ENCODE data around the gene PTPRM. TPM values are rescaled to one million over a fixed set of nuclear protein-coding genes. Genes with fewer than 3 reads are reported as not detected.
A peak's percentile ranks its signal among the peaks of the same experiment; 100 is the strongest.

Gene PTPRM
- polyA plus RNA-seq, 4 donors: 82.9 to 104 (median 97.8) TPM

DNA sequence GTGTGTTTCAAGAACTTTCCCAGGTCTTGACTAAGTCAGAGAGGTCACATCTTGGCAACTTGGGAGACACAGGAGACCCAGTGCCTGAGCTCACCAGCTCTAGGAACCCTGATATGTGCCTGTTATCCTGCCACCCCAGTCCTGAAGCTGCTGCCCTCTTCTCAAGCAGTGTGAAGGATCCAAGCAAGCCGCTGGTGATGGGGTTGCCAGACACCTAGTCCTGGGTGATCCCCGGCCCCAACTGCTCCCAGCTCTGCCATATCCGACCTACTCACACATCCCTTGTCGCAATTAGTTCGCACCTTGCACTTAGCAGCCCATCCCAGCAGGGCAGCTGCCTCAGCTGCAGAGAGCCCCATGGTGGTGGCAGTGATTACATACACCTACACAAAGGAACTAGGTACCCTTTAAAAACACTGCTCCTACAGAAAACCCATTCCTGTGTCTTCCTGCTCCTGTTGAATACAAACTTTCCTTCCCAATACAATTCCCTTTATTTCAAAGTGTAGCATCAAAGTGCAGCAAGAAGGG lies 794.9 kb downstream of the PTPRM start:
- DNase-seq (ENCODE audit: low read depth in 4 of 4, low spot score in 3 of 4): no peak

DNA sequence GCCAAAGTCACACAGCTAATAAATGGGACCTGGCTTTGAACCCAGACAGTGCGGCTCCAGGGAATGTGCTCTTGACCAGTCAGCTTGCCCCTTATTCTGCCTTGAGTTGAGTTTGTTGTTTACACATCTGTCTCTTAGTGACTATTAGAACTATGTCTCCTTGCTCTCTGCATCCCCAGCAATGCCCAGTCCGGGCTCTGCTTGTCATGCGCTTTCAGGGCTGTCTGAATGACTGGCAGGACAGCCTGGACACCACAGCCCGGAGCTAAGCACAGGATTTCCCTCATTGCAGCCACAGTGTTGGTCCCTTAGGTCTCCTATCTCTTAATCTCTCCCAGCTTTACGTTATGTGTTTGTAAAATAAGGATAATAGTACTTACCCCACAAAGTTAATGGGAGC lies 795.7 kb downstream of the PTPRM start:
- no peak for DNase-seq (ENCODE audit: low read depth in 4 of 4, low spot score in 3 of 4)

DNA sequence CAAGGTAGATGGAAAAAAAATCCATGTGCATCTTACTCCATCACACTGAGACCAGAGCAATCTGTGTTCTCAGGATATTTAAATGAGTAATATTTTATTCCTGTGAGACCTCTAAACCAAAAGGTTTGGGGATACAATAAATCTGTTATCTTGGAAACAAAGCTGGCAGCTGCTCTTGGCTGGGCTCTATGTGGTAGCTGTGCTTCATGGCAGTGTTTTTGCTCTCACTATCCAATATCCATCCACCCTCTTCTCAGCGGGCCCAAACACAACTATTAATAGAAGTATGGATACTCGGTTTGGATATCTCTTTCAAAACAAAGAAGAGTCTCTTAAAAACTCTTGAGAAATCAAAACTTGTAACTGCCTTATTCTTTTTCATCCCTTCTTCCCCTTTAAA lies 797.3 kb downstream of the PTPRM start:
- no peak for DNase-seq (ENCODE audit: low read depth in 4 of 4, low spot score in 3 of 4)

DNA sequence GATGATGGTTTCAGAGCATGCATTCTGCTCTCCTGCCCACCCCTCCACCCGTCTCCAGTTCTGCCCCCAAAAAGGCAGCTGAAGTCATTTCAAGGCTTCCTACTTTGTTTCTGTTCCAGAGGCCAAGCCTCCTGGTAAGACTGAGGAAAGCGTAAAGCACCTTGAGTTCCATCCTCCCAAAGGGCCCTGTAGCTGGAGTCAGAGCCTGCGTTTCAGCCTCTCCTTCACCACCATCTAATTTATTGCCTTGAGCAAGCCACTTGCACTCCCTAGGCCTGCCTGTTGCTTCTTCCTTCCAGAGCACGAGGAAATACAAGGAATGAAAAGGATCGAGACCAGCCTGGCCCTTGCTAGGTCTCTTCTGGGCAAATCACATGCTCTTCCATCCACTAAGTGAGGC lies 797.9 kb downstream of the PTPRM start:
- no peak for DNase-seq (ENCODE audit: low read depth in 4 of 4, low spot score in 3 of 4)

DNA sequence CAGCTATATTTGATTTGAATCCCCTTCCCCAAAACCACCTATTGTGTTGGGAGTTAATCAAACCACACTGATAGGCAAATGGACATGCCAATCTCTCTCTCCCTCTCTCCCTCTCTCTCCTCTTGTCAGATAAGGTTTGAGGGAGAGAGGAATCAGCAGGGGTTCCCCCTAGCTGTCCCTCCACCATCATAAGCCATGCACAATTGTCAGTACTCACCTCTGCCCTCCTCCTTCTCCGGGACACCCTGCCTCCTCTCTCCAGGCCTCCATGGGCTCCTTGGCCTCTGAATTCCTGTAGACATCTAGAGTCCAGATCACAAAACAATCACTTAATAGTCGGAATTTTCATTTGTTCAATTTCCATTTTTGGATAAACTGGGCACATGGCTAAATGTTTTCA lies 798.4 kb downstream of the PTPRM start:
- DNase-seq (ENCODE audit: low read depth in 4 of 4, low spot score in 3 of 4): no peak

DNA sequence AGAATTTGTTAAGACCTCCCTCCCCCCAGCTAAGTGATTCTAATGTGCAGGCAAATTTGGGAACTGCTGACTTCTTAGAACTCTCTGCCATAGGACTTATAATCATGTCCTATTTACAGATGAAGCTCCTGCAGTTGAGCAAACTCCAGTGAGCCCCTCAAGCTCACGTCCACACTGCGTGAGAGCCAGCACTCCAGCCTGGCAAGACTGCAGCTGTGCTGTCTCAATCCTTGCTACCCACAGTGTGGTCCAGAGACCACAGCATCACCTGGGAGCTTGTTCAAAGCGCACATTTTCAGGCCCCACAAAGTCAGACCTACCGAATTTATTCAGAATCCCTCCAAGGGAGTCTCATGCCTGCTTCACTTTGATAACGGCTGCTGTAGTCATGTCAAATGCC lies 799.0 kb downstream of the PTPRM start:
- DNase-seq (ENCODE audit: low read depth in 4 of 4, low spot score in 3 of 4): no peak

DNA sequence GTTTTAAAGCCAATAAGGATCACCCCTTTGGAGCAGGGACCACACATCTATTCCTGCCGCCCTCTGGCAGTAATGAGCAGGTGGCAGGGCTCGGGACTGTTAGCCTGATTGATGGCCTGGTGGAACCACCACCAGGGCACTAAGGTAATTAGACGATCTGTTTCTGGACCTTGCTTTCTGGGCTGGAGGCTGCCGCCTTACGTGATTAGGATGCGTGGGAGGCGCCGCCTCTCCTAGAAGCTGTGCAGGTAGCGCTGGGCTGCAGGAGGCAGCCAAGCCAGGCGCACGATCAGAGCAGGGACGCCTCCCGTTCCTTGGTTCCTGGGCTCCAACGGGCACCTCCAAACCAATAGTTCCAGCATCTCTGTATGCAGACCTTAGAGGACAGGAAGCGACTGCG lies 799.5 kb downstream of the PTPRM start:
- DNase-seq (ENCODE audit: low read depth in 4 of 4, low spot score in 3 of 4): no peak

DNA sequence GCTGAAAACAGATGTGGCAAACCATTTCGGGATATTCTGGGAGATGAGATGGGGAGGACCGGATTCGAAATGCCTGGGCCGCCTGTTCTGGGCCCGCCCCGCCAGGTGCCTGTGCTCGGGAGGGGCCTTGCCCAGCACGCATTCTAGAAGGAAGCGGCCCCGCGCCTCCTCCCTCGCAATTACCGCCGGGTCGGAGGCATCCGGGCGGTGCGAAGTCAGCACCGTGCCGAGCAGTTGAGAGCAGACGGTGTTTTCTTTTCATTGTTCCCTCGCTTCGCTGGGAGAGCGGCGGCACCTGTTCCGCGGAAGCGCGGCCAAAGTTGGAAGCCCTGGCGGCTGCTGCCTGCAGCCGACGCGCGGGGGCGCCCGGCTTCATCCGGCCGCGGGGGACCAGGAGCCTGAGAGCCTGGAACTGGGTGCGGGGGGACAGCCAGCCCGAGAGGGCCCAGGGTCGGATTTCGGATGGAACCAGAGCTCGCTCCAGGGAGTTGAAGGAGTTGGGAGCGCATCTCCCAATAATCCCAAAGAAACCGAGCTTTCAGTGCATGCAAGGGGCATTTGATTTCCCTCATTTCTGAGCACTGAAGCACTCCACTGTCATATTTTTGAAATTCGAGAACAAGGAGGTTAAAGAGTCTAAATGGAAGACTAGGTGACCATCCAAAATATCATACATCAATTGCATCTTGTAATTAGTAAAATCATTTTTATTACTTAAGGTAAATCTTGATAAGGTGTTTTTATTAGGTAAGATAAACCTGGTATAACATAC lies 800.3 kb downstream of the PTPRM start:
- peak in 3 of 4 donors; percentile 41 to 49 (median 41) for DNase-seq (ENCODE audit: low read depth in 4 of 4, low spot score in 3 of 4)

DNA sequence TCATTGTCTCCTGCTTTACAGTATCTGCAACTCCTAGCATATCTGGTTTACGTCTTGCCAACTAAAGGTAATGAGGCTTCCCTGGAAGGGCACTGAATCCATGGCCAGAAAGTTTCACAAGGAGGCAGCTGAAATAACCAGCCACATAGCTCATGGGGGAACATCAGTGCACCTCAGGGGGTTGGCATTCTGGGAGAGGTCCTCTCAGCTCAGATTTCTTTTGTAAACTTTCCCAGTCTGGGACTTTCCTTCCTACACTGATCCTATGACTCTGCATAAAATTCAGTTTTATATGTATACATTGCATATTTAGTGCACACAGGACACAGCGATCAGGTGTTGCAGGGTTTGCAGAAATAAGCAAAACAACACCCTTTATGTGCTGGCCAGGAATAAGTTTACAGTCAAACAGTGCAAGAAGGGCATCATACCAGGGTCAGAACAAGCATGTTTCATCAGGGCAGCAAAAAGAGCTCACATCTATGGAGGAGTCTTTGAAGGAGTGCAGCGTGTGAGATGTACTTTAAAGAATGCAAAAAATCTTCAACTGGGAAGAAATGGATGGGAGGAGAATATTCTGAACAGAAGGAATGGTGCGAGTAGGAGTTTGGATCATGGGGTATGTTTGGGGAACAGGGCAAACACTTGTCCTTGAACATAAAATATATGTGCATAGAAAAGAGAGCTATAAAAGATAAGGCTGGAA lies 801.5 kb downstream of the PTPRM start:
- no peak for DNase-seq (ENCODE audit: low read depth in 4 of 4, low spot score in 3 of 4)

DNA sequence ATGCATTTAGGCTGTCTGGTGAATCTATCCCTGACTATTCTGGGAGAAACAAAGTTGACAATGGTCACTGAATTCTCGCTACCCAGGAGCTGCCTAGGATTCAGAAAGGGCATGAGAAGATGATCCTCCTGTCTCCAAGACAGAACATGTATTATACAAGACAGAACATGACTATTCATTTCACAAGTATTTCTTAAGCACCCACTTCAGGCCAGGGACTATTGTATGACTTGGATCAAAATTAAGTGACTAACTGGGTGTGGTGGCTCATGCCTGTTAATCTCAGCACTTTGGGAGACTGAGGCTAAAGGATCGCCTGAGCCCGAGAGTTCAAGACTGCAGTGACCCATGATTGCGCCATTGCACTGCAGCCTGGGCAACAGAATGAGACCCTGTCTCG lies 806.4 kb downstream of the PTPRM start:
- DNase-seq (ENCODE audit: low read depth in 4 of 4, low spot score in 3 of 4): no peak

DNA sequence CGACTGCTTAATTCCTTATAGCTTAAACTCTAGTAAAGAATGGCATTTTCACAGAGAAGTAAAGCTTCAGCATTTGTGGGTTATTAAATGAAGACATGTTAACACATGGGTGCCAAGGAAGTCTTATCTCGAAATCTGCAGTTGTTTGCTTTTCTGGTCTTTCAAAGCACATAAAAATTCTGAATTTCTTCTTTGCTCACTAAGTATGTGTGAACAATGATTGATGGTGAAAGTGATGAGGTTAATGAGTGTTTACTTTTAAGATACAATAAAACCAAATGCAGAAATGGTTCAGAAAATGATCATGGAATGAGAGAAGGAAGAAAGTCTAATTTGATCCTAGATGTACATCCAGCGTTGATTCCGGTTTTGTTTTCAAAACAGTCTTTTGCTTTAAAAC lies 807.6 kb downstream of the PTPRM start:
- DNase-seq (ENCODE audit: low read depth in 4 of 4, low spot score in 3 of 4): no peak

DNA sequence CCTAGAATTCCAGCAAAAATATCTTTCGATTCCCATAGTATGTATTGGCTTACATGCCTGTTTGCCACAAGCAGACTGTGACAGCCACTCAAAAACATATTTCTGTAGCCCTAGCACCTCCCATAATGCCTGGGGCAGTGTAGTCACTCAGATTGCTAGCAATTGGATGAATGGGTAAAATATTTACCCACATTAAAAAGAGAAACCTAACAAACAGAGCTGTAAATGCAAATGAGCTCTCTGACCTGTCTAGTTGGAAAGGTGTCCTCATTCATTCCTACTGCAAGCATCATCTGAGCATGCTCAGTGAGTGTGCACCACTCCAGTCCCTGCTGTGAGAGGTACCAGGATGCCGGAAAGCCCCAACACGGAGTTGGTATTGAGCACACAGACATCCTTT lies 808.1 kb downstream of the PTPRM start:
- no peak for DNase-seq (ENCODE audit: low read depth in 4 of 4, low spot score in 3 of 4)

DNA sequence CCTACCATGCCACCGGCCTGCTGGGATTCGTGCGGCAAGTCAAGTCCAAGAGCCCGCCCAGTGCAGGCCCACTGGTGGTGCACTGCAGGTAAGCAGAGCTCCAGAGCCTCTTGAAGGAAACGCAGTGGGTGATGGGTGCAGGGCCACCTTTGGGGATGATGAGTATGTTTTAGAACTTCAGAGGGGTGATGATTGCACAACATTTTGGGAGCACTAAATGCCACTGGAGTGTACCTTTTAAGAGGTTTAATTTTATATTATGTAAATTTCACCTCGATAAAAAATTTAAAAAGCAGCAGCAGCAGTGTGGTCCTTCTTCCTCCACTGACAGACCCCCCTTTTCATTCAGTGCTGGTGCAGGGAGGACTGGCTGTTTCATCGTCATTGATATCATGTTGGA lies 809.0 kb downstream of the PTPRM start:
- no peak for DNase-seq (ENCODE audit: low read depth in 4 of 4, low spot score in 3 of 4)

DNA sequence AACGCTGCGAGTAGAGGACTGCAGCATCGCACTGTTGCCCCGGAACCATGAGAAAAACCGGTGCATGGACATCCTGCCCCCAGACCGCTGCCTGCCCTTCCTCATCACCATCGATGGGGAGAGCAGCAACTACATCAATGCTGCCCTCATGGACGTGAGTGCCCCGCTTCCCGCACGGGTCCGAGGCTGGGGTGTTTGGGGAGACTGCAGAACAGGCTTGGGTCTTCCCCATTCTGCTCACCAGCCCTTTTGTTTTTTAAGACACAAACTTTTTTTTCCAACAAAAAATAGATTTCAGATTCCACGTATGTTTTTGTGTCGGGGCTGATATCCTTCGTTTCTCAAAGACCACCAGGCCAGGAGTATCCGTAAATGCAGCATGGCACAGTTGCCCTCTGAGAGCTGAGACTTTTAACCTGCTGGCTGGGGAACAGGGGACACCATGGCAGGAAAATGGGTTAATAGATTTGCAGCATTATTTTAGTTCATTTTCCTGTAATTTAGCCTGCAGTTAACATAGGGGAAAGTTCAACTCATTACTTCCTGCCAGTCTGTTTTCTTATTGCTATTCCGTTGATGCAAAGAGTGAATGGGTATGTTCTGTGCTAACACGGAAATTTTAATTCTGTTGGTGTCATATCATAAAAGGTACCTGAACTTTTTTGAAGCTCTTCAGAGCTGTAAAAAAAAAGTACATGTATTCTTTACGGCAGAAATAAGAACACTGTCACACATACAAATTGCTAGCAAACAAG lies 812.2 kb downstream of the PTPRM start:
- no peak for DNase-seq (ENCODE audit: low read depth in 4 of 4, low spot score in 3 of 4)

DNA sequence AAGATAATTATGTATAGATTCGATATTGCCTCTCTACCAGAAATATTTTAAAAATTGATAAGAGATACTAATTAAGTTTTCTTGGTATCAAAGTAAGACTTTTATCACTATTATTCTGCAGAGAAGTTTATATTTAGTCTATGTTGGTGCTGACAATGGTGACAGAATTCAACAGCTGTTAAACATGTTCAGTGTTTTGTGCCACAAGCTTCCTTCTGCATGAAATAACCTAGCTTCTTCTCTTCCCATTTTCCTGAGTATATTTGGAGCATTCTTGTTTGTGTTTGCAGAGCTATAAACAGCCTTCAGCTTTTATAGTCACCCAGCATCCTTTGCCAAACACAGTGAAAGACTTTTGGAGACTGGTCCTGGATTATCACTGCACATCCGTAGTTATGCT lies 812.9 kb downstream of the PTPRM start:
- no peak for DNase-seq (ENCODE audit: low read depth in 4 of 4, low spot score in 3 of 4)

DNA sequence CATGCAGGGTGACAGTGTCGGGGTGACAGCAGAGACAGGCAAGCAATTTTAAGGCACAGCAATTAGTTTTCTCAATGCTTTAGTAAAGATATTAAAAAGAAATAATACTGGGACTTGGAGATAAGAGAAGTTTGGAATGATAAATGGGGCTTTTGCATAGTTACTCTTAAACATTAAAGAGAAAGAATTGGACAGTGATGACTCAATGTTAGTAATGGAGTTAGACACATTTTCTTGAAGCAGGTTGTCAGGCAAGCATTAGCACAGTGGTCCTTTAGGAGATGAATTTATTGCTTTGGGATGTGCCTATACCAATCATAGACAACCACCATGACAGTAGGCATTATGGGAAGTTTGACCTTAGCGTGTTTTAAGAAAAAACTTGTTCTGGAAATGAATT lies 813.8 kb downstream of the PTPRM start:
- no peak for DNase-seq (ENCODE audit: low read depth in 4 of 4, low spot score in 3 of 4)

DNA sequence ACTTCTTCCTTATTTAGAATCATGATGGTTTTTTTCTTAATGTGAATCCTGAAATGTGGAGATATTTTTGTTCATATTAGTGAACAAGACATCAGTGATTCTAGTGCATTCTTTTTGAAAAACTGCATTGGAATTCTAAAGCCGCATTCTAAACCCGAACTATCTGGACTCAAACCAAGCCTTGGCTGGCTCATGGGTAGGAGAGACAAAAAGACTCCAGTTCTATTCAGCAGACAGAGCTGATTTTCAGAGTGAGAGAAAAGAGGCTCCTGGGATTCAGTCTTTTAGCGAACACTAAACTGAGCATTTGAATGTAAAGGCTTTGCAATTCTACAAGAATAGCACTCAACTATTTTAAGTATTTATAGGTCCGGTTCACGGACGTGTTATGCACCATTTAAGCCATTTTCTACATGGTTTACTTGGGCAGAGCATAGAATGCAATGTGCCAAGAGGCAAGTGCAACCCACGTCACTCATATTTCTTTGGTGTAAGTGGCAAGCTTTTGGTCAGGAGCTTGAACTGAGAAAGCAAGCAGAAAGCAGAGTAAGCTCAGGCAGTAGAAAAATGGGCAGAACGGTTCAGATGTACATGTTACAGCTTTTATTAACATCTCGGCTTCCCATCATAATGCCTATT lies 814.8 kb downstream of the PTPRM start:
- no peak for DNase-seq (ENCODE audit: low read depth in 4 of 4, low spot score in 3 of 4)

DNA sequence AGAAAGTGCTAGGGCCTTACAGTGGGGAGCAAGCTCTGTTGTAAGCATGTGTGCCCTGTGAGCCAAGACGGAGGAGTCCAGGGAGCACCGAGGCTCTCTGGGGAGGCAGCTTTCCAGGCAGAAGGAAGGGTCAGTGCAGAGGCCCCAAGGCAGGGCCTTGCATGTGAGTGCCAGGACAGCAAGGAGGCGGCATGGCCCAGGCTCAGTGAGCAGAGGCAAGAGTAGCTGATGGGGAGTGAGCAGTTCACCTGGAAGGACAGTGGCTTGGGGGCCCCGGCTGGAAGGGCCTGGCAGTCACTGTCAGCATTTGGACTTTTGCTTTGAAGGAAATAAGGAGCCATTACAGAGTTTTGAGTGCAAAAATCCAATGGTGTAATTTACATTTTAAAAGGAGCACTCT lies 818.3 kb downstream of the PTPRM start:
- no peak for DNase-seq (ENCODE audit: low read depth in 4 of 4, low spot score in 3 of 4)

DNA sequence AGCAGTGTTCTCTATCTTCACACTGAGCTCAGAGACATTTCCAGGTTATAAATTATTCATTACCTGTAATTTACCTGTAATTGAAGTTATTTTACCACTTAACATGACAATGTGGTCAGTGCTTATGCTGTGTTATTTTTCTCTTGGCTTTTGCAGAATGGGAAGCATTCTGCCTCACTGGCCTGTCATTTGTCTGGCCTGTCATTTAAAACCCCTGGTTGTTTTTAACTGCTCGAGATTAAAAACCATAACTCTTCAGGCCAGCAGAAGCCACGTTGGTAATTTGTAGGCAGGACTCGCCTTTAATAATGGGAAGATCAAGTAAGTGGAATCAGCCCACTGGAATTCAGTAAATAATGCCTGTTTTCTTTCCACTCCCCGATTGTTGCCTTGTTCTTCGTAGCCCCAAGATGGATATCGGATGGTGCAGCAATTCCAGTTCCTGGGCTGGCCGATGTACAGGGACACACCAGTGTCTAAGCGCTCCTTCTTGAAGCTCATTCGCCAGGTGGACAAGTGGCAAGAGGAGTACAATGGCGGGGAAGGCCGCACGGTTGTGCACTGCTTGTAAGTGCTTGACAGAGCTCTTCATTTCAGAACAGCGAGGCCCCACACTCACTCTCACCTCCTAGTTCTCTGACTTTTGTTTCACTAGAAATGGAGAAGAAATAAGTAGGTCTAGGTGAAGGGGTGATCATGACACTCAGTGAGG lies 819.7 kb downstream of the PTPRM start:
- DNase-seq (ENCODE audit: low read depth in 4 of 4, low spot score in 3 of 4): no peak
